Measurements from ENCODE around the gene SHC2.
A peak's percentile ranks its signal among the peaks of the same experiment; 100 is the strongest.

The SHC2 gene

DNA sequence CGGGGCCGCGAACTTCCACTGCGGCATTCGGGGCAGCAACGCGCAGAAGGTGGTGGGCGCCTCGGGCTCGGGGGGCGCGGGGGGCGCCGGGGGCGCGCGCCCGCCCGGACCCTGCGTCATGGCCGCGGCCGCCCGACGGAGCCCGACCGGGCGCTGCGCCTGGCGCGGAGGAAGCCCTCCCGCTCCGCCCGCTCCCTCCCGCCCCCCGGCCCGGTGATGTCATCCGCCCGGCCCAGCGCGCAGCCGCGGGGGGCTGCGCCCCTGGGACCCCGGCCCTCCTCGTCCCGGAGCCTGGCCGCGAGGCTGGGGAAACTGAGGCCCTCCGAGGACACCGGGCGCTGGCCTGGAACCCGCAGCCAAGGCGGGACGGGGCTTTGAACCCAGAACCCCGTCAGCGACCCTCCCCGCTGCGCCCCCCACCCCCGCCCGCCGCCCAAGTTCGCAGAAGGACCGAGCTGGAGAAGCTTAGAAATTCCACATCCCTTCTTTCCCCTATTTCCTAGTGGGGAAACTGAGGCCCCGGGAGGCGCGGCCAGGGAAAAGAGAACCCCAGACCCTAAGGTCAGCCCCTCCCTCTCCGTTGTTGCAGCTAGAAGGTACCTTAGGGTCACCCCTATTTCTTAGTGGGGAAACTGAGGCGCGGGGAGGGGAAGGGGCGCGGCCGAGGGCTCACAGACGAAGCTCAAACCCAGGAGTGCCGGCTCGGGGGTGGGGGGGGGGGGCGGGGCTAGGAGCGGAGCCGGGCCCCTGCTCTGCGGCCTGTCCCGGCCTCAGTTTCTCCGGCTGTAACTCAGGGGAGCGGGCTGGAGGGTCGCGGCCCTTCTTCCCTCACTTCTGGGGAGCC is at the start of gene SHC2:
Gene SHC2, minus strand, starts transcription at position 157 of the 844 bp plus-strand sequence. Its CDS starts 37 bp downstream, at position 120.
- no peak for DNase-seq (ENCODE audit: low read depth in 2 of 2, low spot score in 1 of 2)

DNA sequence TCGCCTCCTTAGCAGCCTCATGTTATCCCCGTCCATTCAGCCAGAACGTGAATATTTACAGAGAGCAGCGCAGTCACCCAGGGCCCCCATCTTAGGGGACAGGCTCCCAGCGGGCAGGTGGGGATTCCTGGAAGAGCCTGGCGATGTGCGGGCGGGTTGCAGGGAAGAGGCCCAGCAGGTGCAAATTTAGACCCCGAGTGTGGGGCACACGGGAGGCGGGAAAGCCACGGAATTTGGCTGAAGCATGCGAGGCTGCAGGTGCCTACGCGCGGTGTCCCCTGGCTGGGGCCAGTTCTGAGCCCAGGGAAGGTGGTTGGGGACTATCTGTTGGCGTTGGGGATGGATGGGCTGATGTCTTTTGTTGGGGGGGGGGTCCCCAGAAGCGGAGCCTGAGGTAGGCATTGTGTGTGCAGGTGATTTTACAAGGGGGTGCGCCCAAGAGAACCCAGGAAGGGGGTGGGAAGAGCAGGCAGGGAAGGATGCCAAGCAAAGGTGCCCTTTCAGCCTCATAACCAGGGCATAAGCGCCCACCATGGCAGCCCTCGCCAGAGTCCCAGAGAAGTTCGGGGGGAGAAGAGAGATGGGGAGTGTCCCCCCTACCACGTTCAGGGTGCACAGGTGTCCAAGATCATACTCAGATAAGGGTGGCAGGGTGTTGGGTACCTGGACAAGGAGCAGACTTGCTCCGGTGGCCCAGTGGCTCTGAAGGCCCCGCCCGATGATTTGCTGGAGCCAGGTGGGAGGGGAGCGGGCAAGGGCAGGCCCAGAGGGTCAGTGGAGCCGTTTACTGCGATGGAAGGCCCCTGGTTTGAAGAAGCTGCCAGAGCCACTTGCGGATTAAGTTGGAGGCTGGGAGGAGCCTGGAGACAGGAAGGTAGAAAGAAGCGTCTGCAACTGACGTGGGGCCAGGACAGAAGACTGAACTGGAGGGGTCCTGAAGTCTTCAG is 47.6 kb upstream of the SHC2 start:
- DNase-seq (ENCODE audit: low read depth in 2 of 2, low spot score in 1 of 2): no peak

GRCh38 chr19:507286-508203 is 46.7 kb upstream of the SHC2 start, which contains the start of gene TPGS1:
Gene TPGS1, plus strand, starts transcription at chr19:507497. Its CDS starts 10 bp downstream, at chr19:507507.
- DNase-seq (ENCODE audit: low read depth in 2 of 2, low spot score in 1 of 2): peak; percentile 72 to 75

DNA sequence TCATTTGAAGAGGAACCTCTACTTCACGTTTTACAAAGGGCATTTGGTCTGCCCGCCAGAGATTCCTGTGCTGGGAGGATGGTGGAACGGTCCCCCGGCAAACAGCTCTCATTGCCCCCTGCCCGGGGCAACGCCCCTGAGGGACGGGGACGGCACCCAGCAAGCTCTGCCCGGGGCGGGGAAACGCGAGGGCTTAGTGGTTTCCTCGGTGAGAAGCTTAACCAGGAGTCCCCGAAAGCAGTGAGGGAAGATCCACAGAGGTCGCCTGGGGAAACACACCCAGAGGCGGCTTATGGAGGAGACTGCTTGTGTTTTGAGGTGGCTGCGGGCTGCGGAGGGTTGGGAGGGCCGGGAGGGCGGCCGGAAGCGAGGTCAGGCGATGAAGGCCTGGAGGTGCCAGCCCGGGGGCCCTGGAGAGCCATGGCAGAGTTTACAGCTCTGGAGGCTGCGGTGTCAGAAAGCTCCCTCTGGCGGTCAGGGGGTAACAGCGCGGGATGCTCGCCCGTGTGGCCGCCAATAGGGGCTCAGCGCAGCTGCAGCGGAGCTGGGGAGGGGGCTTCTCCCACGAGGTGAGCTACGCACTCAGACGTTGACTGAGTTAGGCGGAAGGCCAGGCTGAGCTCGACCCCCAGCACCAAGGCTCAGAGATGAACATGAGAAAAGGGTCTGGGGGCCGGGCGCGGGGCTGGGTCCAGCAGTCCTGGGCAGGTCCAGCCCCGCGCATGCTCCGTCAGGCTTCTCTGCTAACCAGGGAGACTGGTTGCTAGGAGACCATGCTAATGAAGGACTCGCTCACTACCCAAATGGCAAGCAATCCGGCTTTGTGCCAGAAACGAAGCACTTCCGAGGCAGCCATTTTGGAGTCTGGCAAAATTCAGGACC is 45.8 kb upstream of the SHC2 start:
- DNase-seq (ENCODE audit: low read depth in 2 of 2, low spot score in 1 of 2): peak; percentile 76 to 89

DNA sequence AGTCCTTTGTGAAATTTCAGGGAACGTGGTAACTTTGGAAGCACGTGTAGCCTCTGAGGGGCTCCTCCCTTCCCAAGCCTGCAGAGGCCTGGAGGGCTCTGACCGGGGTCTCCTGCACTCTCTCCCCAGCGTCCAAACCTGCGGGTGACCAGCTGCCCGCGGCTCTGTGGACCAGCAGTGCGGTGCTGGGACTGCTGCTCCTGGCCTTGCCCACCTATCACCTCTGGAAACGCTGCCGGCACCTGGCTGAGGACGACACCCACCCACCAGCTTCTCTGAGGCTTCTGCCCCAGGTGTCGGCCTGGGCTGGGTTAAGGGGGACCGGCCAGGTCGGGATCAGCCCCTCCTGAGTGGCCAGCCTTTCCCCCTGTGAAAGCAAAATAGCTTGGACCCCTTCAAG is 43.8 kb upstream of the SHC2 start:
- no peak for DNase-seq (ENCODE audit: low read depth in 2 of 2, low spot score in 1 of 2)

GRCh38 chr19:501646-502045 is 40.8 kb upstream of the SHC2 start:
- no peak for DNase-seq (ENCODE audit: low read depth in 2 of 2, low spot score in 1 of 2)

GRCh38 chr19:498977-499623 is 38.3 kb upstream of the SHC2 start:
- DNase-seq (ENCODE audit: low read depth in 2 of 2, low spot score in 1 of 2): no peak

DNA sequence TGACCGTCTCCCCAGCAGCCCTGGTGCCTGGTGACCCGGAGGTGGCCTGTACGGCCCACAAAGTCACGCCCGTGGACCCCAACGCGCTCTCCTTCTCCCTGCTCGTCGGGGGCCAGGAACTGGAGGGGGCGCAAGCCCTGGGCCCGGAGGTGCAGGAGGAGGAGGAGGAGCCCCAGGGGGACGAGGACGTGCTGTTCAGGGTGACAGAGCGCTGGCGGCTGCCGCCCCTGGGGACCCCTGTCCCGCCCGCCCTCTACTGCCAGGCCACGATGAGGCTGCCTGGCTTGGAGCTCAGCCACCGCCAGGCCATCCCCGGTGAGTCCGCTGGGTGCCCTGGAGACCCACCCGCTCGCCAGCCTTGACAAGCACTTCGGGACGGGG is 37.7 kb upstream of the SHC2 start:
- no peak for DNase-seq (ENCODE audit: low read depth in 2 of 2, low spot score in 1 of 2)

- DNase-seq (ENCODE audit: low read depth in 2 of 2, low spot score in 1 of 2): no peak
Measured at GRCh38 chr19:497869-498510, 37.2 kb upstream of the SHC2 start.

GRCh38 chr19:497491-497868 is 36.6 kb upstream of the SHC2 start:
- no peak for DNase-seq (ENCODE audit: low read depth in 2 of 2, low spot score in 1 of 2)

DNA sequence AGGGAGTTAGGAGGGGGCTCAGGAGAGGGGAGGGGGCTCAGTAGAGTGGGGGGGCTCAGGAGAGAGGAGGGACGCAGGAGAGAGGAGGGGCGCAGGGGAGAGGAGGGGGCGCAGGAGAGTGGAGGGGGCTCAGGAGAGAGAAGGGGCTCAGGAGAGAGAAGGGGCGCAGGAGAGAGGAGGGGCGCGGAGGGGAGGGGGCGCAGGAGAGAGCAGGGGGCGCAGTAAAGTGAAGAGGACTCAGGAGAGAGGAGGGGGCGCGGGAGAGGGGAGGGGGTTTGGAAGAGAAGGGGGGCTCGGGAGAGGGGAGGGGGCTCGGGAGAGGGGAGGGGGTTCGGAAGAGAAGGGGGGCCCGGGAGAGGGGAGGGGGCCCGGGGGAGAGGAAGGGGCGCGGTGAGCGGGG is 36.2 kb upstream of the SHC2 start:
- no peak for DNase-seq (ENCODE audit: low read depth in 2 of 2, low spot score in 1 of 2)

DNA sequence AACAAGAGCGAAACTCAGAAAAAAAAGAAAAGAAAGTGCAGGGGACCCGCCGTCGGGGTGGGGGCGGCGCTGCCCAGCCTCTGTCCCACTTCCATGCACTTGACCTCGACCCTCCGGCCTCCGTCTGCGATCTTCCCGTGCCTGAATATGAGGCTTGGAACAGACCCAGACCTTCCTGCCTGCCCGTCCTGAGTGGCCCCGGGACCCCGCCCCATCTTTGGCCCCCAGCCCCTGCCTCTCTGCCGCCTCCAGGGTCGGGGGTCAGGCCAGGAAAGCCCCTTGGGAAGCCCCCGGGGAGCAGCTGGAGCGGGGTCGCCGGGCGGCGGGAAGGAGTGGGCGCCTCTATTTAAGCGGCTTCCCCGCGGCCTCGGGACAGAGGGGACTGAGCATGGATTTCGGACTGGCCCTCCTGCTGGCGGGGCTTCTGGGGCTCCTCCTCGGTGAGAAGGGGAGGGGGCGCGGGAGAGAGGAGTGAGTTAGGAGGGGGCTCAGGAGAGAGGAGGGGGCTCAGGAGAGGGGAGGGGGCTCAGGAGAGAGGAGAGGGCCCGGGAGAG is 35.4 kb upstream of the SHC2 start, which contains the start of gene MADCAM1:
Gene MADCAM1, plus strand, starts transcription at position 375 of the 554 bp plus-strand sequence. Its CDS starts 14 bp downstream, at position 389.
- DNase-seq (ENCODE audit: low read depth in 2 of 2, low spot score in 1 of 2): no peak

DNA sequence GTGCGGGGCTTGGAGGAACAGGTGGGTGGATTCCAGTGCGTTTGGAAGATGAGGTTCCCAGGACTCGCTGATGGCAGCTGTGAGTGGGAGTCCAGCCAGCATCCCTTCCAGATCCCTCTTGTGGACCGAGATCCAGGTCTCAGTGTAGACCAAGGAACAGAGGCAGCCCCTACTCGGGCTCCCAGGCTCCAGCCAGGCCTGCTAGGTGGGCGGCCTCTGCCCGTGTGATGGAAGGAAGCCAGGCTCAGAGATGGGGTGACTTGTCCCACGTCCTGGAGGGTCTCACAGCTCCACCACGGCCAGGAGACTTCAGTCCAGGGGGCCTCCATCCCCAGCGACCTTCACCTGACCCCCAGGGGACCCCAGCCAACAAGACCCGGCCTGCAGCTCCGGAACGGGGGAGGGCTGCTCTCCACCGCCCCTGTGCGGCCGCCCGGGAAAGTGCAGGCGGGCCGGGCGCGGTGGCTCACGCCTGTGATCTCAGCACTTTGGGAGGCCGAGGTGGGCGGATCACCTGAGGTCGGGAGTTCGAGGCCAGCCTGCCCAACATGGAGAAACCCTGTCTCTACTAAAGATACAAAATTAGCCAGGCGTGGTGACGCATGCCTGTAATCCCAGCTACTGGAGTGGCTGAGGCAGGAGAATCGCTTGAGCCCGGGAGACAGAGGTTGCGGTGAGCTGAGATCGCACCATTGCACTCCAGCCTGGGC is 34.7 kb upstream of the SHC2 start:
- no peak for DNase-seq (ENCODE audit: low read depth in 2 of 2, low spot score in 1 of 2)

DNA sequence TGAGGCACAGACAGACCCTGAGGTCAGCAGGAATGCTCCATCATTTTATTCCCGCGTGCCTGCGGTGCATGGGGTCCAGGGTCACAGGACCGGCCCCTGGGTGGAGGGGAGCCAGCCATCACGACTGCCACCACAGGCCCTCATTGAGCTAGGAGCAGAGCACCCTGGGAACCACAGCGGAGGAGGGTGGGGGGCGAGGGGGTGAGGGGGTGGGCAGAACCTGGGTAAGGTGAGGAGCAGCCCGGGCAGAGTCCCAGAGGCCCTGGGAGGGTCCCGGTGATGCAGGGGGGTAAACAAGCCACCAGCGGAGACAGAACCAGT is 34.2 kb upstream of the SHC2 start:
- no peak for DNase-seq (ENCODE audit: low read depth in 2 of 2, low spot score in 1 of 2)

GRCh38 chr19:494171-495080 is 33.6 kb upstream of the SHC2 start:
- no peak for DNase-seq (ENCODE audit: low read depth in 2 of 2, low spot score in 1 of 2)

DNA sequence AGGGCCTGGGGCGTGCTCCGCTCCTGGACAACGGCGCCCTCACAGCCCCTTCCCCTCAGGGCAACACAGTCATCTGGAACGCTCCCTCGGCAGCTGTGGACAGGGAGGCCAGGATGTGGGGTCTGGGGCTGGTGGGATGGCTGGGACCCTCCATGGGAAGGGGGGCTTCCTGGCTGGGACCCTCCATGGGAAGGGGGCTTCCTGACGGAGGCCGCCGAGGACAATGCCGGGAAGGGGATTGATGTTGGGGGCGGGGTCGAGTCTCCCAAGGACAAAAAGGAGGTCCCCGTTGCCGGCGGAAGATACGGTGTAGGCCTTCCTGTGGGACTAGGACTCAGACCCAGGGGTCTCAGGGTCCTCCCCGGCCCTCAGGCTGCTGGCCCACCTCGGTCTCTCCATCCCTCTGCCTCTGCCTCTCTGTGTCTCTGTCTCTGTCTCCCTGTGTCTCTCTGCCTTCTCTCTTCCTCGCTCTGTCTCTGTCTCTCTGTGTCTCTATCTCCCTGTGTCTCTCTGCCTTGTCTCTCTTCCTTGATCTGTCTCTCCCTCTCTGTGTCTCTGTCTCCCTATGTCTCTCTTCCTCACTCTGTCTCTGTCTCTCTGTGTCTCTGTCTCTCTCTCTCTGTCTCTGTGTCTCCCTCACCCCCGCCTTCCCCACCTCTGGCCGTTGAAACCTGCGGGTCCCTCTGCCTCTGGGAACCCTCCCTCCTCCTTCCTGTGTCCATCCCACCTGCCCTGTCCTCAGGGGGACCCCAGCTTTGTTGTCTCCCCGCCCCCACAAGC is 32.7 kb upstream of the SHC2 start:
- no peak for DNase-seq (ENCODE audit: low read depth in 2 of 2, low spot score in 1 of 2)
